Skeletal muscle cell (primary cell): ENCODE results near the gene PPME1.

ENCODE experiments used
- DNase-seq: peaks from one replicate; pipeline ENCODE4 v3.0.0-alpha.2; 2010; ENCODE audit warnings: low read depth
- H3K4me3 ChIP-seq: 2 replicates; pipeline ENCODE4 v1.5.1; 2011; ENCODE audit warnings: low read depth, mild to moderate bottlenecking, control low read depth, low read length, moderate library complexity

Gene PPME1

DNA sequence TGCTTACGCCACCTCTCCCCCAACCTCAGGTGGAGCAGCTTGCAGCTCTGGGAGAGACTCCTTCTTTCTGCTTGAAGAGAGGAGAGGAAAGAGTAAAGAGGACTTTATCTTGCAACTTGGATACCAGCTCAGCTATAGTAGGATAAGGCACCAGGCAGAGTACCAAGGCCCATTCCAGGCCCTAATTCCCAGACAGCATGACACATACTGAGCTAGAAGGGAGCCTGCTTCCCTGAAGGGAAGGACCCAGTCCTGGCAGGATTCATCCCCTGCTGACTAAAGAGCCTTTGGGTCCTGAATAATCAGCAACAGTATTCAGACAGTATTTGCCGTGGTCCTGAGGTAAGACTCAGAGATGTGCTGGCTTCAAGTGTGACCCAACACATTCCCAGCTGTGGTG, 41.4 kb downstream of the PPME1 start:
- H3K4me3 ChIP-seq, result no peak overlapping the region
- no peak for DNase-seq

DNA sequence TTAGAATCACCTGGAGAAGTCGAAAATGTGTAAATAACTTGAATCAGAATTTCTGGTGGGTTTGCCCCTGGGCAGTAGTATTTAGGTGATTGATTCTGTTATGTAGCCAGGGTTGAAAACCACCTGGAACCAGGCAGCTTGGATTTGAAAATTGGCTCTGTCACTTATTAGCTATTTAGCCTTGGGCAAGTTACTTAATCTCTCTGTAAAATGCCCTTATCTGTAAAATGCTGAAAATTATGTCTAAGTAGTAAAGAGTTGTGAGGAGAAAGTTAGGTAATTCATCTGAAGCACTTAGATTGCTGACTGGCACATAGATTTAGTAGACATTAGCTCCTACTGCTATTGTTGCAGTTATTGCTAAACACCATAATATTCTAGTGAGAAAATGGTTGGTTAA, 49.3 kb downstream of the PPME1 start:
- DNase-seq, result no peak
- no peak overlapping the region for H3K4me3 ChIP-seq

DNA sequence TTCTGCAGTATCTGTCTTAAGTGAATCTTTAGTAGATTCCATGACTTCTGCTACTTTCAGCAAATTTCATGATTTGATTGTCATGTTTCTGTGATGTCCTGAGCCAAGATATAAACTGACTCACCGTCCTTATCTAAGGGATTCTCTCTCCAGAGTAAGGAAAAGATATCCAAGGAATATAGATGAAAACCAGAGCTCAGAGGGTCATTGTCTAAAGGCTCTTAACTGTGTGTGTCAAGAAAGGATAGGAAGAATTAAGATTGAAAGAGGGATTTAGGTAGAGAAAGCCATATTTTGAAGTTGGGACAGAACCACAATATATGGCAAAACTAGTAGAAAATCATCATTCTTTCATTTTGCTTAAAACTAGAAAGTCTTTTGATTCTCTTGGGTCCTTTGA, 50.7 kb downstream of the PPME1 start:
- no peak for DNase-seq
- no peak overlapping the region for H3K4me3 ChIP-seq

DNA sequence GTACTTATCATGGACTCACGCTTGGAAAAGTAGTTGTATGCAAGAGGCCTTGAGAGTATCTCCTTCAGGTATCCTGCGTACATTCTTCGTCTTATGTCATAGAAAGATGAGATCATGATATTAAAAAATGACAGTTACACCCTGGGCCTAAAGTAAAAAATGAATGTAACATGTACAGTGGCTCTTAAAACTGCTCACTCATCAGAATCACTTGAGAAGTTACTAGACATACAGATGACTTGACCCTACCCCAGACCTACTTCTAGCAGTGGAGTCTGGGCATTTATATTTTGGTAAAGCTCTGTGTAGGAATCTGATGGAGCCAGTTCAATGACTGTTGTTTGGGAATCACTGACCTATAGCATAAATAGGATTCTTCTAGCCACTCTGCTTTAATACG, 54.5 kb downstream of the PPME1 start:
- no peak for DNase-seq

DNA sequence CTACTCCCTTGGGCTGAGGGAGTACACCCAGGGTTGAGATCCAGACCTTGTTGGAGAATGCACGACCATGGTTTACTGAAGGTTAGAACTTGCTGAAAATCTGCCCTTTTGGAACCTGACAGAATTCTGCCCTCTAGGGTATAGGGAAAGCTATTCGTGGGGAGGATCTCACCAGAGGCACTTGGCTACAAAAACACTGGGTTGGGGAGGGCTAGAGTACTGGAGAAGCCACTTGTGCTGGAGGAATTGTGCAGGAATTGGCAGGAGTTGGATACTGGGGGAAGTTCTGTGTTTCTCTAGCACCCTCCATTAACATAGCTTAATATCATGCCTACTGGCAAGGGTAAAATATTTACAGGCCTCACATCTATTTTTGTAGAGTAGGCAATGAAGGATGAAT, 55.8 kb downstream of the PPME1 start:
- H3K4me3 ChIP-seq, result no peak overlapping the region
- no peak for DNase-seq

More for the DNA sequence above, 54.5 kb downstream of the PPME1 start:
- H3K4me3 ChIP-seq, result no peak overlapping the region

DNA sequence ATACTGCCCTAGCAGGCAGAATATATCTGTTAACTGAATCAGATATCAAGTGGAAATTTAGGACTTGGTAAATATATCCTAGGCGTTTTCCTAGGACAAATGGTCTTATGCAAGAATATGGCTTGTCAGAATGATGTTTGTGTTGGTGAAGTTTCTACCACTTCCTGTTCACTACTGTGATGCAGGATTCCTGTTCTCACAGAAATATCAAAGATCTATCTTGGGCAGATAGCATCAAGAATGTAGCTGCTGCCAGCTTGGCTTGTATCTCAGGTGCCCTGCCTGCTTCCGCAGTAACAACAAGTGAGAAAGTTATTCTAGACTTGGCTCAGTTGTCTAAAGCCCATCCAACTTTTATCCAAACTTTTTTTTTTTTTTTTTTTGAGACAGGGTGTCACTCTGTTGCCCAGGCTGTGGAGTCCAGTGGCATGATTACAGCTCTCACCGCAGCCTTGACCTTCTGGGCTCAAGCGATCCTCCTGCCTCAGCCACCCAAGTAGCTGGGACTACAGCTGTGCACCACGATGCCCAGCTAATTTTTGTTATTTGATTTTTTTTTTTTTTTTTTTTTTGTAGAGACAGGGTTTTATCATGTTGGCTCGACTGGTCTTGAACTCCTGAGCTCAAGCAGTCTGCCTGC, 61.3 kb downstream of the PPME1 start:
- no peak for DNase-seq
- H3K4me3 ChIP-seq, result no peak overlapping the region

DNA sequence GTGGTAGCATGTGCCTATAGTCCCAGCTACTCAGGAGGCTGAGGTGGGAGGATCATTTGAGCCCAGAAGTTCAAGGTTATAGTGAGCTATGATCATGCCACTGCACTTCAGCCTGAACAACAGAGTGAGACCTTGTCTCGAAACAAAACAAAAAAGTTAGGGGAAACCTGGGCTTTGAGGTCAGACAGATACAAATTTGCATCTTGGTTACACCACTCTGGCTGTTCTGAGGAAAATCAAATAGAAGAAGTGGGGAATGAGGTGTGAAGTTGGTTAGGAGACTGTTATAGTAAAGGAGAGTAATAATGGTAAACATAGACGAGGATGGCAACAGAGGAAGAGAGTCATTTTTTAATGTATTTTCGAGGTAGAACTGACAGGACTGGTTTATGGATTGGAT, 62.6 kb downstream of the PPME1 start:
- H3K4me3 ChIP-seq, result no peak overlapping the region
- no peak for DNase-seq

DNA sequence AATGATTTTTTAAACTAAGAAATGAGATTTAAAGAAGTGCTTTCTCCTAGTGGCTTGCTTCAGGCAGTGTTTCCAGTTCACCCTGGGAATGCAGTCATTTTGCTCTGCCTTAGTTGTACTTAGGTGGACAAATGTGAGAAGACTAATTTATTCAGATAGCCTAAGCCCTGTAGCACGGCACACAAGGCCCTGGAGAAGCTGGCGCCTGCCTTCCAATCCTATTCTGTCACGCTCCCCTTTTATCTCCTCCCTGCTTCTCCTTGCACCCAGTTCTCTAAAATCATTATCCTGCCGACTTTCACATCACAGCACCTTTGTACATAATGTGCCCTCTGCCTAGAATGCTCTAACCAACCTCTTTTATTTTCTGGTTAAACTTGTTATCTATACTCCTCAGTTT, 64.0 kb downstream of the PPME1 start:
- DNase-seq, result no peak
- no peak overlapping the region for H3K4me3 ChIP-seq

DNA sequence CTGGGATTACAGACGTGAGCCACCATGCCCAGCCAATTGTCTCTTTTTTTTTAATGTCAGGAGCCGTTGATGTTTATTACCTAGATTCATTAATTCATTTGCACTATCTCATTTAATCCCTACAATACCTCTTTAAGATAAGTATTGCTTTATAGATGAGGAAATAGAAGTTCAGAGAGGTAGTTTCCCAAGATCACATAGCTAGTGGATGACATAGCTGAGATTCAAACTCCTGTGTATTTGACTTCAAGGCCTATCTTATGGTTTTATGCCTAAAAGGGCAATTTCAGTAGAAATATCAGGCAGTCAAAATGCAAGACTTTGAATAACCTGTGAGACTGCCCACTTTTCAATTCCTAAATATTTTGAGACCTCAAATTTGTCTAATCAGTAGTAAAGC, 66.5 kb downstream of the PPME1 start:
- H3K4me3 ChIP-seq, result no peak overlapping the region
- no peak for DNase-seq

DNA sequence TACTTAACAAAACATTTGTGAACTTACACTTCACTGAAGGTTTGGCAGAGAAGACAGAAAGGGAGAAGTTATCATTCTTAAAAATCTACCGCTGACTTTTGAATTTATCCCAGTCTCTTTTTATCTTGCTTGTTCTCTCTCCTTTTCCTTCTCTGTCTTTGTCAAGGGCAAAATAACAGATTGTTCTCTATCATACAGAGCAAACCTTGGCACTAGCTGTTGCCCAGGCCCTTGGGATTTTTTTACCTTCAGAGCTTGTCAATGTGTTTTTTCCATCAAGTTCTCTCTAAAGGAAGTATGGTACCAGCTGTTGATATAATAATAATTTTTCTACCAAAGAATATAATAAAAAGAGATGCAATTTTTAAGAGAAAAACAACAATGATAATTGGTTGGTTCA, 67.2 kb downstream of the PPME1 start:
- no peak for DNase-seq
- no peak overlapping the region for H3K4me3 ChIP-seq

DNA sequence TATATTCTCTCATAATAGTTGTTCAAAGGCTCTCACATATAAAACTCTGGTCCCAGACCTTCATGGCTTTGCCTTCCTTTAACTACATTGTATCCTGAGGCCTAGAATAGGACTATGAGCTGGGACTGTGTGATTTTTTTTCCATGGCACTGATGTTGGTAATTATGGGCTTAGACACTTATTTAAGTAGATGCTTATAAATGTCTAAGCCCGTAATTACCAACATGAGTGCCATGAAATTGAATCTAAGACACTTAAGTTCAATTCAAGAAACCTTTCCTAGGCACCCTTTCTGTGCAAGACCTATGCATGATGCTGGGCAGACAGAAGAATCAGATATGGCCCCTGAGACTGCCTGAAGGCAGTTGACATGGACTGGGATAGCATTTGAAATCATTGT, 77.4 kb downstream of the PPME1 start:
- no peak overlapping the region for H3K4me3 ChIP-seq
- DNase-seq, result no peak

DNA sequence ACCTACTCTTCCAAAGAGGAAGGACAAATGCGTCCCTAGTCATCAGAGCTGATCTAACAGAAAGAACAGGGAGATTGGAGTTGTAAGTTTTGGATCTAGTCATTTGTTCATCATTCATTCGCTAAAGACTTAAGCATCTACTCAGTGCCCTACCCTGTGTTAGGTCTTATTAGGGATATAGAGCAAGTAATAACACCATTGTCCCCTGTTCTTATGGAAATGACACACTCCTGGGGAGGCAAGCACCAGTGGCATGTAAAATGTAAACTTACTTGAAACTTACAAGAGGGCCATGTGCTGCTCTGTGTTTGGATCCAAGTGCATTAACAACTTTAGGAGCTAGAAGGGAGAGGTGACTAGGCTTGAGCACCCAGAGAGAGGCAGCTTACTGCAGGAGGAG, 78.4 kb downstream of the PPME1 start:
- DNase-seq, result no peak
- H3K4me3 ChIP-seq, result no peak overlapping the region

DNA sequence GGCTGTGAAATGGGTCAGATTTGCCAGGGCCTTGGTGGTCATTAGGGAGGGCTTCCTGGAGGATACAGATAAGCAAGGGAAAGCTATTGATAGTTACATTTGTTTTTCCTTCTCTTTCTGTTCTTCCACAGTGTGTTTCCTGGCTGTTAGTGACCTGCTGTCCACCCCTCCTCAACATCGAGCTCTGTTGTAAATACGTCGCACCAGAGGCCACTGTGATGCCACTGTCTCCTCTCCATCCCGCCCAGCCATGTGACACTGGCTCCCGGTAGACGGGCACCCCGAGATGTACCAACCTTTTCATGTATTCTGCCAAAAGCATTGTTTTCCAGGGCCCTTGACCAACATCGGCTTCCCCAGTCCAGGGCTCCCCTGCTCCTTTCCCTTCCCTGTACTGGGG, 82.3 kb downstream of the PPME1 start:
- H3K4me3 ChIP-seq, result no peak overlapping the region
- DNase-seq, result no peak

DNA sequence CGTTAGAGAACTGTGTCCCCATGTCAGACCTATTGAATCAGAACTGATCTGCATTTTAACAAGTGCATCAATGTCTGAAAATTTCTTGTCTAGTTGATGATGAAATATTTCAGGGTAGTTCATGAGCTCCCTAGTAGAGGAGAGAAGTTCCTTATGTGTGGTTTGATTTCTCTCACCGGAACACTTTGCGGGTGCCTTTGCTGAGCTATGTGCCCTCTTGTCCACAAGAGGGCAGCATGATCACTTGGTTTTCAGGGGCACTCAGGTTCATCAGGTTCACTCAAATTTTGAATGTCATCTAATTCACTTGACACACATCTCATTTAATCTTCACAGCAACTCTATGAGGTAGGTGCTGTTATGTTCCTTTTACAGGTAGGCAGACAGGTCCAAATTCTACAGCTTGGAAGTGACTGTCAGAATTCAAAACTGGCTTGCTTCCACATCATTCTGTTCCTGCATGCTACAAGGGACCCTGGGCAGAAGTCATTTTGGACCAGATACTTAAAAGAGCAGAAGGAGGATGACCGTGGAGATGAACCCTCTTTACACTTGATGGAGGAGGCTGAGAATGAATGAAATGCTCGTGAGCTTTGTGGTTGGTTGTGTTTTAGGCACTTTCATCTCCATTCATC, 84.8 kb downstream of the PPME1 start:
- DNase-seq, result no peak
- H3K4me3 ChIP-seq, result no peak overlapping the region

DNA sequence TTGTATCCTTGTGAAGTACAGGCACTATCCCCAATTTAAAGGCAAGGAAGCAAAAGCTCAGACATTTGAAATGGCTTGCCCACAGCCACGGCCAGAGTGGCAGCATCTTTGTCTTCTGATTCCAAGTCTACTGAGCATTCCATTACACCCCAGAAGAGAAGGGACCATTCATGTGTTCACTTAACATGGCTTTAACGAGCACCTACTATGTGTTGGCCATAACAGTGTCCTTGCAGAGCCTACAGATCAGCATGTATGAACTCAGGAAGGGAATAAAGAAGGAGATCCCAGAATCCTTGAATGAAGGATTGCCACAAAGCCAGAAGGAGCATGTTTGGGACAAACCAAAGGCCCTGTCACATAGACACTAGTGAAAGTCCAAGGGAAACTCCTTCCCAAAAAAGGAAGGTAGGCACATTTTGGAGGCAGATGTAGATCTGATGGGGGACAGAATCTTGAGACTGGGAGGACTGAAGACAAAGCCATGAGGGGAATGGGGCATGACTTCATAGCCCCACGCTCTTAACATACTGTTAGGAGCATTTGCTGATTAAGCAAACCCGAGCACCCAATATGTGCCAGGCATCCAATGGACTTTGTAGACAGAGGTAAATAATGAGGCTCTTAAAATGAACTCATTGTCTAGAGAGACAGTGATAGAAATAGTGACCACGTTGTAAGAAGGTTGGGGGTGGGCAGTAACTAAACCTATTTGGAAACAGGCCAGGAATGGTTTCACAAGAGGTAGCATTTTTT, 85.5 kb downstream of the PPME1 start:
- DNase-seq, result no peak
- no peak overlapping the region for H3K4me3 ChIP-seq

DNA sequence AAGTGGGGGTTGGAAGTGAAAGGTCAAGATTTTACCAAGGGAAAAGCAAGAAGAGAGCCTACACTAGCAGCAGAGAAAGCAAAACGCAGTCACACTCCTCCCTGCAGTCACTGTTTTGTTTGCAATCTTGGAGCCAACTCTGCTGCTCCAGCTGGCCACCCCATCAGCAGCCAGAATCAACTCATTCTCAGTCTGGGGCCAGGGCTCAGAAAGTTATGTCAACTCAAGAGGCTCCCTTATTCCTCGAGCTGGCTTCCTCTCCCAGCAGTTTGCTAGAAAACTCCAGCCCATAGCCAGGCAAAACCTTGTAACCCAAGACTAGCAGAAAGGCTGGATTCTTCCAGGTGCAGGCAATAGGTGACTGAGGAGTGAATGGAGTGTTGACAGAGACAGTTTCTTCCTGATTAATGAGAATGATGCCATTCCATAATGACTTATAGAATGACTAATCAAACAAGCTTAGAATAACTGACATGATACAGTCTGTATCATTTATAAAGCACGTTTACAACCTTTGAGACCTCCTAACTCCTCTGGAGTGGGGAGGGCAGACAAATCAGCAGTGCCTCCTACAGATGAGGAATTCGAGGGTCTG, 87.0 kb downstream of the PPME1 start:
- no peak overlapping the region for H3K4me3 ChIP-seq
- DNase-seq, result peak; percentile 62

DNA sequence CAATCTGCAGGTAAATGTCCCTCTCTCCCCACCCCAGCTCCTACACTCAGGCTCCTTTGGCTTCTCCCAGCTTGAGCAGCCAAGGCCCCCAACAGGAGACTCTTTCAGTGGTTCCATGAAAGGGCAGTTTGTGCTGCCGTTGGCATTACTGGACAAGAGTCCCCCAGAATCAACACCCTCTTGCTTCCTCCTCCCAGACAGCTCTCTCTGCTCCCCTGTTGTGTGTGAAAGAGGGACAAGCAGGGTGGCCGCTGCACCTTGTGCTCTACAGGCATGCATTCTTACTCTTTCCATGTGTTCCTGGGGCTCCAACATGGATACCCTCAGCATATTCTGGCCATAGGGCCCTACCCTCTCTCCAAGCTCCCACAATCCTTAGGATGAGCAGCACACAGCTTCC, 91.6 kb downstream of the PPME1 start:
- DNase-seq, result no peak
- H3K4me3 ChIP-seq, result no peak overlapping the region

DNA sequence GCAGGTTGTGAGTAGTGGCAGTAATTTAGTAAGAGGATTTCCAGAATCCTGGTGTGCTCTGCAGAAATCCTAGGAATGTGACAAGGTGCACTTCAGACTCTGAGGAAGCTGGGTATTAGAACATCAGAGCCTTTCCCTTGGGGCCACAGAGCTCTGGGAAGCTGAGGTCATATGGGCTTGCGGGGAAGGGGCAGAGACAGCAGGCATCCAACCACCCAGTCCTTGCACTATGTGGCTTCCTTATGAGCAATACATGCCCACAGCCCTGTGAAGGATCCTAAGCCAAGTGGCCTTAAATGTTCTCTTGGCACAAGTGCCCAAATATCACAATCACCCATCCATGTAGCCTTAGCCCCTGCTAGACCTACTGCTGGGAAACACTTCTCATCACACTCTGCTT, 94.2 kb downstream of the PPME1 start:
- no peak overlapping the region for H3K4me3 ChIP-seq
- no peak for DNase-seq

DNA sequence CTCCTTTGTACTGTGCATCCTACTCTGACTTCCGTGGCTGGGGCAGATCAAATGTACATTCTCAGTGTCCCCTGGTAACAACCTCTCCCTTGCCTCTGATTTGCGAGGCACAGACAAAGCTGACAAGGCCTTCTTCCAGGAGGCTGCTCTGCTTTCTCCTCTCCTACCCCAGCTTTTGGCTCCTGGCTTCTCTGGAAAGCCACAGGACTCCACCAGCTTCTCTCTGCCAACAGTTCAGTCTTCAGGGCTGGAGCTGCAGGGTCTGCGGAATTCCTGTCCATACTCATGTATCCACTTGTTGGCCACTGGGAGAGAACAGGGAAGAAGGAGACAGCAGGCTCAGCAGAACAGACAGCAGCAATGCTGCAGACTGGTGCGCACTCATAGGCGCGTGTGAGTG, 95.9 kb downstream of the PPME1 start:
- no peak overlapping the region for H3K4me3 ChIP-seq
- DNase-seq, result no peak

DNA sequence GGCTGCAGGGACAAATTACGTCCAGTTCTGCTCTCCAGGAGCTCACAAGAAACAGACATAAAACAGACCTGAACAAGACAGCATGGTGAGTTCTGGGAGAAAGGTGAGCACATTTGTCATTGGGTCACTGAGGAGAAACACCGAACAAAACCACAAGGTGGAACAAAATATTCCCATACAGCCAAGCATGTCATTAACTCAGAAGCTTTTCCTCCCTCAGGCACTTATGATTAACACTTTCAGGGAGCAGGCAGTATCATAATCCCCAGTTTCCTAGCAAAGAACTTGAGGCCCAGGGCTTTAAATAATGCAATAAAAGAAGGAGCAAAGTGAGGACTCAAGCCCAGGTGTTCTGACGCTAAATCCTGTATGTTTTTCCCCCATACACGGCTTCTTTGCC, 97.4 kb downstream of the PPME1 start:
- no peak for DNase-seq
- no peak overlapping the region for H3K4me3 ChIP-seq
